GM06990 (cell line): ENCODE data around the gene SMAD9.

Experiments
- DNase-seq: peaks from one replicate; pipeline ENCODE4 v3.0.0-alpha.2; 2011; ENCODE audit not compliant: insufficient read length; ENCODE audit errors: extremely low read depth
- H3K27me3 ChIP-seq: replicated peaks from 2 replicates; pipeline ENCODE4 v1.6.0; 2011; ENCODE audit warnings: low read length; ENCODE audit not compliant: control insufficient read depth, insufficient read depth
- H3K36me3 ChIP-seq: 2 replicates; pipeline ENCODE4 v1.5.1; 2011; ENCODE audit warnings: low read length; ENCODE audit not compliant: control insufficient read depth, insufficient read depth
- H3K4me3 ChIP-seq: replicated peaks from 2 replicates; pipeline ENCODE4 v1.5.1; 2011; ENCODE audit warnings: low read depth, mild to moderate bottlenecking, control low read depth, low read length
- CTCF ChIP-seq: IDR thresholded peaks from 2 replicates; pipeline ENCODE4 v1.5.1; 2011; ENCODE audit warnings: low read length, control low read depth, mild to moderate bottlenecking, inconsistent platforms; ENCODE audit not compliant: insufficient read depth, poor library complexity, severe bottlenecking

Gene SMAD9

GRCh38 chr13:36829753-36830152, 90.3 kb downstream of the SMAD9 start:
- no peak for TF ChIP-seq CTCF
- Histone ChIP-seq H3K36me3 (peaks cover 1% of the 10 kb centered on the region), H3K27me3 (no peaks in the 10 kb centered on the region), H3K4me3 (no peak overlapping the region)
- DNase-seq = no peak

GRCh38 chr13:36822785-36823184, 97.3 kb downstream of the SMAD9 start:
- no peaks in the 10 kb centered on the region for H3K27me3 ChIP-seq
- DNase-seq = no peak
- TF ChIP-seq CTCF = no peak
- H3K4me3 ChIP-seq = no peak overlapping the region
- peaks cover 1% of the 10 kb centered on the region; the same call in 1 of the 2 replicates for H3K36me3 ChIP-seq

- H3K36me3 ChIP-seq = no peaks in the 10 kb centered on the region
- peak; percentile 41 for DNase-seq
- H3K4me3 ChIP-seq = peak overlapping the region; percentile 69
- no peak for TF ChIP-seq CTCF
- no peaks in the 10 kb centered on the region for H3K27me3 ChIP-seq
Measured at GRCh38 chr13:36820222-36820621, 99.8 kb downstream of the SMAD9 start.

- Histone ChIP-seq H3K36me3 (no peaks in the 10 kb centered on the region), H3K4me3 (peak overlapping the region; percentile 69), H3K27me3 (no peaks in the 10 kb centered on the region)
- no peak for TF ChIP-seq CTCF
- no peak for DNase-seq
Measured at GRCh38 chr13:36819739-36820090, 100.3 kb downstream of the SMAD9 start.

- TF ChIP-seq CTCF = no peak
- peak within 1 kb of the TSS; percentile 69 for H3K4me3 ChIP-seq
- no peaks in the 10 kb centered on the region for H3K27me3 ChIP-seq
- DNase-seq = peak; percentile 94
- H3K36me3 ChIP-seq = no peaks in the 10 kb centered on the region
Measured at GRCh38 chr13:36818804-36819738, 101.0 kb downstream of the SMAD9 start, which contains the start of gene RFXAP. Gene RFXAP, plus strand, starts transcription at chr13:36819222. Its CDS starts 136 bp downstream, at chr13:36819358.
